Limb (tissue), 2 donors: ENCODE results near the gene RBM38.

Experiments used
- DNase-seq, 2 donors: peaks; one replicate each; pipeline ENCODE4 v3.0.0-alpha.2; 2016; ENCODE audit errors: extremely low spot score in 2 of 2

RBM38 gene

DNA sequence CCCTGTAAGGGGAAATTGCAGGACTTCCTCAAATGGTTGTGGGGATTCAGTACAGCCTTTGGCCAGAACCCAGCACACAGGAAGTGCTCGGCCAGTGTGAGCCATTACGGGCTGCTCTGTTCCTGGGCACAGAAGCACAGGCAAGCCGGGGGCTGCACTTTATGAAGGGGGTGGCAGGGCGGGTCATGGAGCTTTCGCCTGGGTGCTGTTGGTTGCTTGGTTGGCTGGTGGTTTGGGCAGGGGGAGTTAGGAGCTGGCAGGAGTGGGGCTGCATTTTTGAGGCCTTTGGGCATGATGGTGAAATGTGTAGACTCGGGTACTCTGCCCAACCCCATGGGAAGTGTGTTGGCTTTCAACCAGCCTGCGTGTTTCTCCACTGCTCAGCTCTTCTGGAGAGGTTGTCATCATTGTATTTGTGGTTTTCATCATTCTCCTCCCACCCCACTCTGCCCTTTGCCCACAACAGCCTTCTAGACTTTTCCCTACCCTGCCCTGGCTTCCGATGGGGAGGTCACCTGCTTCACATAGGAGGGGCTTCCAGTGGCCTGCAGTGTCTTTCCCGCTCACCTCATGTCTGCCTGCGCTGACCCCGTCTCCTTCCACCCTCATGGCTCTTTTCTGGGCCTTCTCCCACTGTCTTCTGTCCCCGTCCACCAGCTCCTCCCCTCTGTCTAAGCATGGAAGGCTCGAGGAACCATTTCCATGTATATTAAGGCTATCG is 16.1 kb upstream of the RBM38 start:
- no peak for DNase-seq

- DNase-seq = no peak
Measured at GRCh38 chr20:57375652-57376230, 15.5 kb upstream of the RBM38 start.

DNA sequence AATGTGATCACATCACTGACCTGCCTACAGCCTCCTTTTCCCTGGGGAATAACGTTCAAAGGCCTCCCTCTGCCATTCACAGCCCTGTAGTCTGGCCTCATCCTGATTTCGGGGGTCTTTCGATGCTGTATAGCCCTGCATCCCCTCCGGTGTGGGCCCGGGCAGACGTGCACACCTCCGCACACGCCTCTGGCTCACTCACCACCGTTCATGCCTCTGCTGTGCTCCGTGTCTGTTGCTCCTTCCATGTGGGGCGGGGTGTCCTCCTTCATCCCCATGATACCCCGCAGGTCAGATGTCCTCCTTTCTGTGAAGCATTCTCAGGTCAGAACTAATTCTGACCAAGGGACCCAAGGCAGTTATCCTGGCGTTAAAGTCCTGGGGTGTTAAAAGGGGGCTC is 13.8 kb upstream of the RBM38 start:
- DNase-seq = no peak

DNA sequence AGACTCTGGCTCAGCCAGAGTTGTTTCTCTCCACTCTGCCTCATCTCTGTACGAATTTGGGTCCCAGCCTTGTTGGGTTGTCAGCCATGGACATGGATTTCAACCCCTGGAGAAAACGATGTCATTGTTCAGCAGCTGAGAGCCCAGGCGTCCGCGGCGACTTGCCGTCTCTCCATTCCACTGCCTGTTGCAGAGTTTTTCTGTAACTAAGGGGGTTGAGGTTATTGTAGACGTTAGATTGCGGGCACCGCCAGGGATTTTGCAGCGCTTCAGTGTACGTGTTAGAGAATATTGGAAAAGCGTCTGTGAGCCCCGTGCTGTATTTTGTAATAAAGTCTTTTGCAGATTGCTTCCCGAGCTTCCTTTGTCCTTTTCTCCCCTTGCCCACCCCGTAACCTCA is 13.1 kb upstream of the RBM38 start:
- no peak for DNase-seq

- DNase-seq = no peak
Measured at GRCh38 chr20:57378646-57379262, 12.4 kb upstream of the RBM38 start.

GRCh38 chr20:57379263-57379647 is 11.9 kb upstream of the RBM38 start:
- no peak for DNase-seq

DNA sequence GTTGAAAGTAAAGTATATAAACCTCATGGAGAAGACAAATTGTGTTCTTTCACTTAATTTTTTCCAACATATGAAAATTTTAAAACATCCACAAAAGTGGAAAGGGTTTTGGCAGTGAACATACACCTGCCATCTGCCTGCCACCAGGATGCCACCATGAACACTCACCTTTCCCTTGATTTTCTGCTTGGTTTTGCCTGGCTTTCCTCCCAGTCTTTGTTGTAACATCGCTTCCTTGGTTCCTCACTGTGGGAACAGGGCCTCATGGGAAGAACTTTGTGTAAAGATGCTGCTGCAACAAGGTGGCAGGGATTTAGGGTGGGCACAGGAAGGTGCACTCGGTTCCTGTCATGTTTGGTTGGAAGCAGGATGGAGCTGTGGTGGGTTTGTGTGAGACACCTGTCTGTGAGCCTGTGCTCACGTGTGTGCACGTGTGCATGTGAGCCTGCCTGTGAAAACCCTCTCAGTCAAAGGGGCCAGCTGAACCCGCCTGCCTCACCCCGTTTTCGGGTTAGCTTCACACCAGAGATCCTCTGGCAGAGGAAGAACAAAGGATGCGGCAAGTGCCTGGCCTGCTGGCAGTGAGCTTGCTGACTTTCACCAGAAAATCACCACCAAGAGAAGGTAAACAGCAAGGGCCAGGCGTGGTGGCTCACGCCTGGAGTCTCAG is 11.0 kb upstream of the RBM38 start:
- no peak for DNase-seq

- DNase-seq = peak; percentile 79 to 89
Measured at GRCh38 chr20:57381596-57382503, 9.3 kb upstream of the RBM38 start.

- DNase-seq = no peak
Measured at GRCh38 chr20:57382516-57382915, 8.7 kb upstream of the RBM38 start.

DNA sequence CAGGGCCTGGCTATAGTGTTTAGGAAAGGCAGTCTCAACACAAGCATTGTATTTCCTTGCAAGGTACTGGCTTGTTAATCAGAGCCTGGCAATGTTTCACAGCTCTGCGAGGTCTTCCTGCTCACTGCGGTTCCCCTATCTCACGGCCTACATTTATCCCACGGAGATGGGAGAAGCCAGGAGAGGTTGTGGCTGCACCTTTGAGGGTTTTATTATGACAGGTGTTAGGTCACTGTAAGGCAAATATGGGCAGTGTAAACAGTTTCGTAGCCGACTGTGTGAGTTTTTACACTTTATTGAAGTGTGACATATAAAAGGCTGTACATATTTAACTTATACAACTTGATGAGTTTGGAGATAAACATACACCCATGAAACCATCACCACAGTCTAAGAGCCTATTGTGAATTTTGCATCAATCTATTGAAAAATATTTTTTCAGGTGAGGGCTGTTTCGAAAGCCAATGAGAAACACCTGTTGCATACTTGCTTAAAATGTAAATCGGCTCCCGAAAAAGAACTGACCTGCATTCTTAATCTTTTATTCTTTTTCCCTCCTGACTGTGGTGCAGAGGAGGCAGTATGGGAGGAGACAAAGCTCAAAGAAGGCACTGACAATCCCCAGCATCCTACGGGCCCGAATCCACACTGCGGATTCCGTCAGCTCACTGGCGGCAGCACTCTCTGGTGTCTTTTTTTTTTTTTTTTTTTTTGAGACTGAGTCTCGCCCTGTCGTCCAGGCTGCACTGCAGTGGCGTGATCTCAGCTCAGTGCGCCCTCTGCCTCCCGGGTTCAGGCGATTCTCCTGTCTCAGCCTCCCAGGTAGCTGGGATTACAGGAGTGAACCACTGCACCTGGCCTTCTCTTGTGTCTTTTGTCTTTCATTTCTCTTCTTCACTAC is 7.5 kb upstream of the RBM38 start:
- DNase-seq = no peak

DNA sequence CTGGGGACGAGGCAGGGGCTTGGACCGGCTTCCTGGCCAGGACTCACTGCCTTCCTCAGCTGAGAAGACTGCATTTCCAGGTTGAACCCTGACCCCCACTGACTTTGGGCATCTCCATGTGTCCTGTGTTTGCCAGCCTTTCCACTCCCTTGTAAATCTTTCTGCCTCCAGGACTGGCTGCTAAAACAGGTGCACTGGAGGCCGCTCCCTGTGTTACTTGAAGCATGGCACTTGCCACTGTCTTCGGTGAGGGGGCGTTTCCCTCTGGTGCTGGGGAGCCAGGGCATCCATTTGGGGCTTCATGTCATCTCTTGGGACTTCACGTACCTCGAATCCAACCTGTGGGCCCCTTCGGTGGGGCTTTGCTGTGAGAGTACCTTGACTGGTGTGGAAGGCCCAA is 6.7 kb upstream of the RBM38 start:
- no peak for DNase-seq

- no peak for DNase-seq
Measured at GRCh38 chr20:57384953-57385761, 6.0 kb upstream of the RBM38 start.

GRCh38 chr20:57385940-57386339 is 5.3 kb upstream of the RBM38 start:
- DNase-seq = no peak

- no peak for DNase-seq
Measured at GRCh38 chr20:57386762-57387161, 4.4 kb upstream of the RBM38 start.

DNA sequence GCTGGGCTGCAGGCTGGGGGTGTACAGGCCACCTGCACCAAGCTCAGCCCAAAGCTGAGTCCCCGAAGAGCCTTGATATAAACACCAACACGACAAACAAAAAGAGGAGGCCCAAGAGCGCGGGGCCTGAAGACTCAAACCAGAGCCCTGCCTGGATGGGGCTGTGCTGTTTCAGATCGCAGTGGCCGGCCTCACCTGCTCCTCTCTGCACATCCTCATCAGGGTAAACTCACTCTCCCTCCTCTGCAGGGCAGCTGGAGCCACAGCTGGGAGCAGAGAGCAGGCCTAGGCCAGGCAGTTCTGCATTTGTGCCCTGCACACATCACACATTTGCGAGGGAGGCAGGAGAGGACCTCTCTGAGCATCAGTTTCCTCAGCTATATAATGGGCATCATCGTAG is 3.7 kb upstream of the RBM38 start:
- DNase-seq = no peak

- no peak for DNase-seq
Measured at GRCh38 chr20:57387945-57388371, 3.2 kb upstream of the RBM38 start.

- DNase-seq = peak; percentile 59 to 78
Measured at GRCh38 chr20:57388953-57389694, 2.1 kb upstream of the RBM38 start.

DNA sequence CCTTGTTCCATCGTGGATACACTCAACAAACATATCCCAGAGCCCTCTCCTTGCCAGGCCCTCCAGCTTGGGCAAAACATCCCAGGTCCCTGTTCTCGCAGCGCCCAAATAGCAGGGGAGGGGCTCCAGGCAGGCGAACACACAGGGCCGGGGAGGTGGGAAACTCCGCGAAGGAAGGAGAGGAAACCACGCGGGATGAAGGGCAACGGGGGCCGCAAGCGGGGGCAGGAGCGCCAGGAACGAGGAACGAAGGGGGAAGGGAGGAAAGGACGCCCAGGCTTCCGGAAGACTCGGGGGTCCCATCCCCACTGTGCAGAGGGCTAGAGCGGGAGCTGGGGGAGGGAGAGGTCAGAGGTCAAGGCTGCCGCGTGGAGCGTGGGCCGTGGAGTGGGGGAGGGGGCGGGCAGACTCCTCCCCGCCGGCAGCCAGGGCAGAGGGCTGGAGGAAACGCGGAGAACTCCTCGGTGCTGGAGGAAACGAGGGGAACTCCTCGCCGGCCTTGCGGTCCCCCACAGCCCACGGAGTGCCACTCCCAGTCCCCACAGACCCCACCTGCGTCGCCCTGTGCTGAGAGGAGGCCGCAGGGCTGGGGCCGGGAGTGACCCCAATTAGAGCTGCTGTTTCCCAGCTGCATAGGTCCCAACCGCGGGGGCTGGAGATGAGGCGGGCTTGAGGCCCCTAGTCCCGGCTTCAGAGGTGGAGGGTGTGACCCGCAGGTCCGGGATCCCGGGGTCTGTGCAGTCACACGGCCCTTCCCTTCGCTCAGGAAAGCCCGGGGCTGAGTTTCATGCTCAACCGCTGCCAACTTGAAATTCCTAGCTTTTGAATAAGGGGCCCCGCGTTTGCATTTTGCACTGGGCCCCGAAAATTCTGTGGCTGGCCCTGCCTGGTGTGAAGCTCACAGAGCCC is 1.2 kb upstream of the RBM38 start:
- peak in 1 of 2 donors; percentile 65 for DNase-seq
